ENCODE data around the gene ATP6V1C2.

GRCh38 chr2:10741139-10741538 lies 19.7 kb downstream of the ATP6V1C2 start:
- no peak for TF ChIP-seq CTCF (IDR thresholded peaks at IDR 0.05)
- no peak for TF ChIP-seq POLR2A (IDR thresholded peaks at IDR 0.05)

Data from body of pancreas (tissue), 4 donors.